Measurements from ENCODE around the gene CIB2.

Gene CIB2

DNA sequence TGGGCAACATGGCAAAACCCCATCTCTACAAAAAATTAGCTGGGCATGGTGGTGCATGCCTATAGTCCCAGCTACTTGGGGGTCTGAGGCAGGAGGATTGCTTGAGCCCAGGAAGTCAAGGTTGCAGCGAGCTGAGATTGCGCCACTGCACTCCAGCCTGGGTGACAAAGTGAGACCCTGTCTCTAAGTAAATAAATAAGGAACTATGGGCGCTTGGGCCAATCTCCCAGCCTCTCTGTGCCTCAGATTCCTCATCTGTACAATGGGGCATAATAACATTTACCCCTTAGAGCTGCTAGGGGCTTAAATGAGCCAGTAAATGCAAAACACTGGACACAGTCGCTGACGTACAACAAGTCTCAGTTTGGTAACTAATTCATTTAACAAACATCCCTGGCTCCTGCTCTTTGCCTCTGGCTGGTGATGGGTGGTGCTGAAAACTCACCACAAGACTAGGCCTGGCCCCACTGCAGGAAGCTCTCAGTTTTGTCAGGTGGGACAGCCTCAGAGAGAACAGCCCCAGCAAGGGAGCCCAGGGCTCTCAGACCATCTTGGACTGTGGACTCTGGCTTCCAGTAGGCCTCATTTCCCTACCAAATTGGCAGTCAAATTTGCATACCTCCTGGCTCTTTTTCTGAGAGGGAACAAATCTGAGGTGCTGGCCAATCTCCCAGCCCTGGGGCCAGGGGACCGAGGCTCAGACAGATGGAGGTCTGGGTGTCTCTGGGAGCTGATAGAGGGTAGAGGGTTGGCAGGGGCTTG, 47.4 kb downstream of the CIB2 start:
- DNase-seq (ENCODE audit: low spot score), result no peak

GRCh38 chr15:78083186-78083585, 48.1 kb downstream of the CIB2 start:
- DNase-seq (ENCODE audit: low spot score), result no peak

DNA sequence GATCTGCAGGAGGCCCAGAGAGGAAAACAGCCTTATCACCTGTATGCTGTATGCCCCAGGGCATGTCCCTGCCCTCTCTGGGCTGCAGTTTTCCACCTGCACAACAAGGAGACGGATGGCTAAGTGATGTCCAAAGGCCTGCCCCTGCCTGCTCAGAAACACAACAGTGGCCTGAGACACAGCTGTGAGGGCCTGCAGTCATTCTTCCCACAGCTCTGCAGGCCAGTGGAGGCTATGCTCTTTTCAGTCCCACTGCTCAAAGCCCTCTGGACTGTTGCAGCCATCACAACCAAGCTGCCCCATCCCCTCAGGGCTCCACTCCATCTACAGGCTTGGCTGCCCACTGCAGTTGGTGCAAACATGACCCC, 48.5 kb downstream of the CIB2 start:
- DNase-seq (ENCODE audit: low spot score), result no peak

DNA sequence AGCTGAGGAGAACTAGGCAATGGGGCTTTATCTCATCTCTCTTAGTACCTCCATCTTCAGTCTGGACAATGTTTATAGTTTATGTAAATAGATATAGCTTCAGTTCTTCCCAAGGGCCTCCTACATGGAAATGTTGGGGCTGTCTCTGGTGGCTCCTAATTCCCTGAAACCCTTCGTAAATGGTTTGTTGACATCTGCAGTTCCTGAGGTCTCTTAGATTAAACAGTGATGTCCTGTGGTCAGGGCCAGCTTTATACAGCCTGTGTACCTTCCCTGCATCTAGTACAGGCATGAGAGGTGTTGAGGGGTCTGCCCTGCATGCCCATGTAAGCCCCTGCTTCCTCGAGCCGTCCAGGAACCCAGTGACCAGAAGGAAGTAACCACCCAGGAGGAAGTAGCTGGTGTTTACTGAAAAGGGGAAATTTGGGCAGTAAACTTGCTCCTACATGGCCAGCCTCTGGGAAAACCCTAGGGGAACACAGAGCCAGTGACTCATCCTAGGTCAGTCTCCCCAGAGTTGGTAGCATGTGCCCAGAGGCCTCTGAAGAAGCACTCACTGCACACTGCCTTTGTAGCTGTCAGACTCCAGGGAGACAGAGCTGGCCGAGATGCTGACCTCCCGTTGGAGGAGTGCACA, 49.0 kb downstream of the CIB2 start:
- no peak for DNase-seq (ENCODE audit: low spot score)

DNA sequence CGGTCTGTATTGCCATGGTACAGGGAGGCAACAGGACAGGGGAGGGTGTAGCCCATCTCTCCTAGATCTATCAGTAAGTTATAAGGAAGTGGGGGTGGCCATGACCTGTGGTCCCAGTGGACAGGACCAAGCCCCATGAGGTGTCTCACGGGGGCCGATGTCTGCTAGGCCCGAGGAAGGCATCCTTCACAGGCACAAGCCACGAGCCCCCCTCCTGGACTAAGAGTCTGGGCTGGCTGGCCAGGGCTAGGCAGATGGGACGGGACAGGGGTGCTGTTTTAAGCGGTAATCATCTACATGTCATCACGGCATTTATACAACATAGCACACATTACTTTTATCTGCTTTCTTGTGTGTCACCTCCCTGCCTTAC, 51.2 kb downstream of the CIB2 start:
- DNase-seq (ENCODE audit: low spot score), result no peak

DNA sequence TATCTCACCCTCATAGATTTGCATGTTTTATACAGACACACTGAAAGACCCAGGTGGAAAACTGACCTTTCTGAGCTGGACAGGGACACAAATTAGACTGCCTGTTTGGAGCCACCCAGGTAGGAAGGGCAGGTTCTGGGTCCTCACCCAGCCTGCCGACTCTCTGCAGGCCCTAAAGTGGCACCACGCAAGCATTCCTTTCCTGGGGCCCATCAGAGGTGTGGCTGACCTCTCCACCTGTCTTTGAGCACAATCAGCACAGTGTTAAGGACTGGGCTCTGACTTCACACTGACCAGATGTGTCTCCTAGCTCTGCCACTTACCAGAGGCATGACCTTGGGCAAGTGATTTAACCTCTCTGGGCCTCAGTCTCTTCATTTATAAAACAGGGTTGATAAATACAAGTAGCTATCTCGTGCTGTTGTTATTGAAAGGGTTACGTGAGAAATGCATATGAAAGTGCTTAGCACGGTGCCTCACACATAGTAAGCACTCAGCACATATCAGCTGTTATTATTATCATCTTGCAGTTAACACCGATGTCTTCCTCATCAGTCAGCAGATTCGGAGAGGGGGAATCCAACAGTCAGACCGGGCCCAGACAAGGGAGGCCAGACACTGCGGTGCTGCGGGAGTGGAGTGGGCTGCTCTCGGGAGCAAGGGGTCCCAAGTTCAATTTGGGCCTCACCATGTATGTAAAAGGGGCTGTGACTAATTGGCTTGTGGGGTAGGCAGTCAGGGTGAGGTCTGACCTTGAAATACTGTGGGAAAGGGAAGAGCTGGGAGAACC, 51.8 kb downstream of the CIB2 start:
- DNase-seq (ENCODE audit: low spot score), result no peak

- no peak for DNase-seq (ENCODE audit: low spot score)
Measured at GRCh38 chr15:78077871-78078210, 53.4 kb downstream of the CIB2 start.

GRCh38 chr15:78077053-78077870, 54.0 kb downstream of the CIB2 start, which contains the start of gene TBC1D2B:
TBC1D2B (minus strand) TSS chr15:78077711; CDS start chr15:78077652, 59 bp downstream.
- peak; percentile 61 for DNase-seq (ENCODE audit: low spot score)

DNA sequence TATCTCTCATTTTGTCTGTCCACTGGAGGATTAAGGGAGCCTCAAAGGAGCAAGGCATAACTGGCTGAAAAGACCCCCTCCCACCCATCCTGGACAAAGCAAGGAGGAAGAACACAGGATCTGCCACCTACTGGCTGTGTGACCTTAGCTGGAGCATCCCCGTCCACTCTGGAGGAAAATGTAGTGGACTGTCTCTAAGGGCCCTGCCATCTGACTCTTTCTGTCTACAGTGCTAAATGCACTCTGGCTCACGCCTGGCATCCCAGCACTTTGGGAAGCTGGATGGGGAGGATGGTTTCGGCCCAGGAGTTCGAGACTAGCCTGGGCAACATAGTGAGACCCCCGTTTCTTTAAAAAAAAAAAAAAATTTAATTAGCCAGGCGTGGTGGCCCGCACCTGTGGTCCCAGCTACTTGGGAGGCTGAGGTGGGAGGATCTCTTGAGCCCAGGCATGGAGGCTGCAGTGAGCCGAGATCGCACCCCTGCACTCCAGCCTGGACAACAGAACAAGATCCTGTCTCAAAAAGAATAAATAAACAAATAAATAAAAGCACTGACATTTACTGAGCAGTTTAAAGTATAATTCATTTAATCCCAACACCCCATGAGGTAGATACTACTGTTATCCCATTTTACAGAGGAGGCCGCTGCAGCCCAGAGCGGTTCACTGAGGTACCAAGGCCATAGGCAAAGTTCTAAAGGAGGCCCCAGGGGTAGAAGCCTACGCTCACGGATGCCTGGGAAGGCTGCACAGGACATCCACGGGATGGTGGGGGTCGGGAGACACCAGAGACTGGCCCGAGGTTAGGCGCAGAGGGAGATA, 54.8 kb downstream of the CIB2 start:
- no peak for DNase-seq (ENCODE audit: low spot score)

DNA sequence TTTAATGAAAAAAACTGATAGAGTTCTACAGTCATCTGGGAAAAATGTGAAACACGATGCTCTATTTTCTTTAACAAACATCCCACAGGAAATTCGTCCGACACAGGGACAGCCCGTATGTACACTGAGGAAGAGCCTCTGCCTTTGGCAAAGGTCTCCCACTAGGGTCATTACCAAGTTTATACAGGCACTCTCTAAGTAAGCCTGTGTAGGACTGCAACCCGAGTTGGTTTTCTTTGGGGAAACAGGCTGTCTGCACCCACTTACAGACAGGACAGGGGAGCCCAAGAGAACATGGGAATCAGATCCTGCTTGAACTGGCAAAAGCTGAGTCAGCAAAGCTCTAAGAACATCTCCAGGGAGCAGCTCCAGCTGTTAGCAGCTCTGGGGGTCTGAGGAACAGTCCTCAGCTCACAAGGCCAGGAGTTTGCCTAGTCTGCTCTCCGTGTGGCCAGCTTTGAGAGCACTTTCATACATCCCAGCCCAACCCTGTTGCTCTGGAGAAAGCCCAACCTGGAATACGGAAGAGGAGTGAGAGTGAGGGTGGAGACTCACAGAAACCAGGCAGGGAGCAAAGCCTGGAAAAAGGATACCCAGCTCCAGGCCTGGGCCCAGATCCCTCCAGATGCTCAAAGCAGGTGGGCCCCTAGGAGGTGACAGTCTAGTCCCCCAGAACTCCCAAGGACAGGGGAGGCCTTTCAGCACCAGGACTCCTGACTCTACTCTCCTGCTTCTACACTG, 55.6 kb downstream of the CIB2 start:
- DNase-seq (ENCODE audit: low spot score), result no peak

DNA sequence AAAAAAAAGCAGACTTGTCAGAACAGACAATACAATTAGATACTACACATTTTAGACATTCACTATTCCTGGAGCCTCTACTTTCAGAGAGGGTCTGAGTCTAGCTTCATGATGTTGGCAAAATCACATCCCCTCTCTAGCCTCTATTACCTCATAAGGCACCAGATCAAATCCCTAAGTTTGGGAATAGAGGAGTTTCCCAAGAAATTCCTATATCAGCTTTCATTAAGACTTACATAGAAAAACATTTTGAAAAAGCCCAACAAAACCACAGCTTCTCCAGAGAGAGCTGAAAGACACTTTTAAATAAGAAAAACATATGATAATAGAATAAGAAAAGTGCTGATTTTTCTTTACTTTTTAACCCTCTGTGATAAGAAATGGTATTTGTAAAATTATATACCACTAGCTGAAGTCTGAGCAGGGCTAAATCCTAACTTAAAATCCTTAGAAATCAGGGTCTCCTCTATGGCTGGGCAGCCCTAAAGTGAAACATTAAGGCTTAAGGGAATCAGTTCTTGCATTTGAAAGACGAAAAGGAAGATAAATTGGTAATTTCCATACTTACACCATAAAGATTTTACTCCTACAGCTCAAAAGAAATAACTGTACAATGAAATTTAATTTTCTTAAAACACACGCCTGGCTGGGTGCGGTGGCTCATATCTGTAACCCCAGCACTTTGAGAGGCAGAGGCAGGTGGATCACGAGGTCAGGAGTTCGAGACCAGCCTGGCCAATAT, 58.0 kb downstream of the CIB2 start:
- DNase-seq (ENCODE audit: low spot score), result no peak

DNA sequence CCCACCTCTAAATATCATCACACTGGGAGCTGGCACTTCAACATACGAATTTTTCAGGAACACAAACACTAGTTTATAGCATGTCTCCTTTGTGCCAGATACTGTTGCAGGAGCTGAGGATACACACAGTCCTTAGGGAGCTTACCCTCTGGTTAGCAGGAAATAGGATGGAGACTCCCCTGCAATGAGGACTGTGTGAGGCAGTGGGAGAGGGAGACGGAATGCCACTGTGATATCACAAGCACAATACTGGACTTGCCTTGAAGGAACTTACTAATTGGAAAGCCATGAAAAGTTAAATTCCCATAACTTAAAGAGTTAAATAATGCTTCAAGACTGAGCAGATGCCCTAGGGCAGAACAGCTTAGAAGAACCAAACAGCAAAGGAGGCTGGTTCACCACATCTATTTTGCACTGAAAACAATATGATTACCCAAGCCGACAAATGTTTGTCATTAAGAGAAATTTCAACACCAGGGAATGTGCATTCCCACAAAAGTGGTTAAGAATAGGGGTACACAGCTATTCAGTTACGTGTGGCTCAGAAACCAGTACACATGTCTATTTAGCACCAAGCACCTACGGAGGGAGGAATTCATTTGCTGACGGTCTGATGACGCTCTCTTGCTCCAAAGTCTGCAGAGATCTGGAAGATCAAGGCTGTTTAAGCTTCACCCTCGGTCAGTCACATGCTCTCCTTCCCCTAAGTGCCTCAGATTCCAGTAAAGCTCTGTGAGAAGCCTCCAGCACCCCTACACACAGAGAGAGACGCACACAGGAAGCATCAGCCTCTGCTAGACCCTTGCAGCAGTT, 59.0 kb downstream of the CIB2 start:
- DNase-seq (ENCODE audit: low spot score), result no peak

GRCh38 chr15:78071383-78071782, 59.9 kb downstream of the CIB2 start:
- DNase-seq (ENCODE audit: low spot score), result no peak

DNA sequence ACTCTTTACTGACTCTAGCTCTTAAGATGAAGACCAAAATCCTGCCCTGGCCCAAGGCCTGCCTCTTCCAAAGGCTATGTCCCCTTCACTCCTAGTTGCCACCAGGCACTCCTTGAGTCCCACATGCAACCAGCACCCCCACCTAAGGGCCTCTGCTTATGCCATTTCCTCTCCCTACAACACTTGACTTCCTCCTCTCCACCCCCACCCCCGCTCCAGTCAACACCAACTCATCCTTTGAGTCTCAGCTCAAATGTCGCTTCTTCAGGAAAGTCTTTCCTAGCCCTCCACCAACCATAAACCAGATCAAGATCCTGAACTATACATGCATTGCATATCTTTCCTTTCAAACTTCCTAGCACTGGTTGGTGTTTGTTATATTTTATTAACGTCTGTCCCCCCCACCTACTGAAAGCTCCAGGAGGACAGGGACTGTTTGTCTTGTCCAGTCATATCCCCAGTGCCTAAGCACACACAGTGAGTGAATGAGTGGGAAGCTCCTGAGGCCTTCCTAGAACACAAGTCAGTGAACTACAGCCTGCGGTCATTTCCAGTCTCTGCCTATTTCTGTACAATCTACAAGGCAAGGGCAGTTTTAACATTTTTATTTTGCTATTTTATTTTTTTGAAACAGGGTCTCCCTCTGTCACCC, 61.1 kb downstream of the CIB2 start:
- peak; percentile 60 for DNase-seq (ENCODE audit: low spot score)

DNA sequence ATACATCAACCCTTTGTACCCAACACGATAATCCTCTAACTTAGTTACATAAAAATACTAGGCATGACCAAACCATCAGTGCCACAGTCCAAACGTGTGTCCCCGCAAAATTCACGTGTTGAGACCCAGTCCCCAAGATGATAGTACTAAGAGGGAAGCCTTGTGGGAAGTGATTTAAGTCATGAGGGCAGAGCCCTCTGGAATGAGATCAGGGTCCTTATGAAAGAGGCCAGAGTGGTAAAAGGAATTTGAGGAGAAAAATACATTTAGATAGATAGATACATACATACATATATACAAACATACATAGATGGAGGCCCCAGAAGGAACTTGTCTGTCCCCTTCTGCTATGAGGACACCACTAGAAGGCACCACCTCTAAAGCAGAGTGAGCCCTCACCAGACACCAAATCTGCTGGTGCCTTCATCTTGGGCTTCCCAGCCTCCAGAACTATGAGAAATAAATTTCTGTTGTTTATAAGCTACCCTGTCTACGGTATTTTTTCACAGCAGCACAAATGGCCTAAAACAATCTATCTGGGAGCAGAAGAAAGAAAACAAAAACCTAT, 61.7 kb downstream of the CIB2 start:
- DNase-seq (ENCODE audit: low spot score), result no peak

- no peak for DNase-seq (ENCODE audit: low spot score)
Measured at GRCh38 chr15:78069052-78069414, 62.2 kb downstream of the CIB2 start.

DNA sequence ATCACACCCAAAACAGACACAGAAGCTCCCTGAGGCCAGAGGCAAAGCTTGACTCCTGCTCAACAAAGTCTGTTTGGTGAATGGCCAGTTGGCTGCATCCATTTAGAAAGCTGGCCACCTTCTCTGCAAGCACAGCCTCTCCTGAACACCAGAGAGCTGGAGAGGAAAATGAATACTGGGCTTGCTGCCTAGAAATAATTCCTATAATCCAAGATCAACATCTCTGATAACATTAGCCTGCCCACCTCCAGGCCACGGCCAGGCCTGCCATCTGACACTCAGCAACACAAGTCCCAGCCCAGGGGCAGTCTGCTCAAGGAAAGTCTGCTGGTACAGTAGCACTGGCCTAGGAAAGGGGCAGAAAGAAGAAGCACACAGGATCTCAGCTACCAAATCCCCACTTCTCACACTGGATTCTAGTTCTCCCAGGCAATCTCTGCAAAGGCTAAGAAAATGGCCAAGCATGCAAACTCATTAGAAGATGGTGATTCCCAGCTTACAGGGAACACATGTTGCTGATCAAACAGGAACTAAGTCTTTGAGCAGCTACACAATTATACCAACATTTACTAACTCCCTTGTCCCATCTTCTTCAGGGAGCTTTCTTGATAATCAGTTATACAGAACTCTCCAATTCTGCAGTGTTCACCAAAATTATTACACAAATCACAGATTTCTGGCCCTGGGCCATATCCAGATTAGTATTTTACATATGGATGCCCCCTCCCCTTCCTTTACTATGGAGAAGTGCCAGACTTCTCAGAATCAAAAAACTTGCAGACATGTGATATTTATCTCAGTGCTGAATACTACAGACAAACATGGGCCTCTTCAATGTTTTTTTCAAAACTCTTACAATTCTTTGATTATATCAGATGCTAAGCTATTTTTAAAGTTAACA, 63.7 kb downstream of the CIB2 start:
- DNase-seq (ENCODE audit: low spot score), result no peak
